ENCODE measurements around the gene ZNF831. TPM values are rescaled to one million over a fixed set of nuclear protein-coding genes. Genes with fewer than 3 reads are reported as not detected.

Gene ZNF831
- polyA plus RNA-seq, 3 donors = 0.18 to 0.24 (median 0.22) TPM

GRCh38 chr20:59170406-59171349 is 7.1 kb downstream of the ZNF831 start:
- no peak overlapping the region for H3K27ac ChIP-seq (ENCODE audit: low read depth, low read length)
- 57 to 74% (median 73%) methylated on average over 6 of the region's 6 CpGs for WGBS, 3 donors

- 82 to 94% (median 94%) methylated on average over 8 of the region's 8 CpGs for WGBS, 3 donors
- H3K27ac ChIP-seq (ENCODE audit: low read depth, low read length) = no peak overlapping the region
Measured at GRCh38 chr20:59171986-59172385, 8.4 kb downstream of the ZNF831 start.

GRCh38 chr20:59173938-59174491 is 10.4 kb downstream of the ZNF831 start:
- WGBS, 3 donors = 64 to 76% (median 69%) methylated on average over 7 of the region's 7 CpGs
- H3K27ac ChIP-seq (ENCODE audit: low read depth, low read length) = no peak overlapping the region

- WGBS, 3 donors = 37 to 48% (median 43%) methylated on average over 1 of the region's 1 CpG
- no peak overlapping the region for H3K27ac ChIP-seq (ENCODE audit: low read depth, low read length)
Measured at GRCh38 chr20:59175002-59175401, 11.4 kb downstream of the ZNF831 start.

GRCh38 chr20:59175861-59176260 is 12.2 kb downstream of the ZNF831 start:
- H3K27ac ChIP-seq (ENCODE audit: low read depth, low read length) = no peak overlapping the region
- WGBS, 3 donors = 48 to 72% (median 64%) methylated on average over 2 of the region's 2 CpGs

GRCh38 chr20:59176812-59177211 is 13.2 kb downstream of the ZNF831 start:
- H3K27ac ChIP-seq (ENCODE audit: low read depth, low read length) = no peak overlapping the region
- 73 to 93% (median 88%) methylated on average over 5 of the region's 5 CpGs for WGBS, 3 donors

- WGBS, 3 donors = 79 to 86% (median 84%) methylated on average over 13 of the region's 13 CpGs
- no peak overlapping the region for H3K27ac ChIP-seq (ENCODE audit: low read depth, low read length)
Measured at GRCh38 chr20:59177266-59178250, 13.9 kb downstream of the ZNF831 start.

- WGBS, 3 donors = 72 to 80% (median 77%) methylated on average over 10 of the region's 10 CpGs
- no peak overlapping the region for H3K27ac ChIP-seq (ENCODE audit: low read depth, low read length)
Measured at GRCh38 chr20:59178983-59179595, 15.5 kb downstream of the ZNF831 start.

GRCh38 chr20:59179988-59180387 is 16.4 kb downstream of the ZNF831 start:
- no peak overlapping the region for H3K27ac ChIP-seq (ENCODE audit: low read depth, low read length)
- 87 to 92% (median 91%) methylated on average over 5 of the region's 5 CpGs for WGBS, 3 donors

GRCh38 chr20:59181936-59182335 is 18.3 kb downstream of the ZNF831 start:
- WGBS, 3 donors = 71 to 90% (median 87%) methylated on average over 2 of the region's 2 CpGs
- H3K27ac ChIP-seq (ENCODE audit: low read depth, low read length) = no peak overlapping the region

GRCh38 chr20:59182401-59183044 is 18.9 kb downstream of the ZNF831 start:
- H3K27ac ChIP-seq (ENCODE audit: low read depth, low read length) = no peak overlapping the region
- WGBS, 3 donors = 67 to 83% (median 68%) methylated on average over 7 of the region's 7 CpGs

- no peak overlapping the region for H3K27ac ChIP-seq (ENCODE audit: low read depth, low read length)
Measured at GRCh38 chr20:59183751-59184150, 20.1 kb downstream of the ZNF831 start.

- WGBS, 3 donors = 72 to 74% (median 74%) methylated on average over 16 of the region's 16 CpGs
- no peak overlapping the region for H3K27ac ChIP-seq (ENCODE audit: low read depth, low read length)
Measured at GRCh38 chr20:59184880-59185447, 21.3 kb downstream of the ZNF831 start.

- WGBS, 3 donors = 61 to 81% (median 75%) methylated on average over 6 of the region's 6 CpGs
- H3K27ac ChIP-seq (ENCODE audit: low read depth, low read length) = no peak overlapping the region
Measured at GRCh38 chr20:59185809-59186208, 22.2 kb downstream of the ZNF831 start.

GRCh38 chr20:59190466-59190865 is 26.8 kb downstream of the ZNF831 start:
- no peak overlapping the region for H3K27ac ChIP-seq (ENCODE audit: low read depth, low read length)
- WGBS, 3 donors = 65 to 81% (median 72%) methylated on average over 5 of the region's 5 CpGs

GRCh38 chr20:59191036-59191755 is 27.6 kb downstream of the ZNF831 start:
- WGBS, 3 donors = 82 to 95% (median 94%) methylated on average over 39 to 40 of the region's 40 CpGs
- H3K27ac ChIP-seq (ENCODE audit: low read depth, low read length) = no peak overlapping the region
